AG09319 (cell line): ENCODE data around the gene ZNF57.

ENCODE experiments used
- DNase-seq: peaks from one replicate; pipeline ENCODE4 v3.0.0-alpha.2; 2010; ENCODE audit warnings: low read depth; ENCODE audit errors: extremely low read depth
- TF ChIP-seq, protein P1 (sequence below): IDR thresholded peaks from 2 replicates; pipeline ENCODE4 v1.5.1; 2011; ENCODE audit warnings: low read depth, mild to moderate bottlenecking, inconsistent platforms, low read length, moderate library complexity

ZNF57 gene

DNA sequence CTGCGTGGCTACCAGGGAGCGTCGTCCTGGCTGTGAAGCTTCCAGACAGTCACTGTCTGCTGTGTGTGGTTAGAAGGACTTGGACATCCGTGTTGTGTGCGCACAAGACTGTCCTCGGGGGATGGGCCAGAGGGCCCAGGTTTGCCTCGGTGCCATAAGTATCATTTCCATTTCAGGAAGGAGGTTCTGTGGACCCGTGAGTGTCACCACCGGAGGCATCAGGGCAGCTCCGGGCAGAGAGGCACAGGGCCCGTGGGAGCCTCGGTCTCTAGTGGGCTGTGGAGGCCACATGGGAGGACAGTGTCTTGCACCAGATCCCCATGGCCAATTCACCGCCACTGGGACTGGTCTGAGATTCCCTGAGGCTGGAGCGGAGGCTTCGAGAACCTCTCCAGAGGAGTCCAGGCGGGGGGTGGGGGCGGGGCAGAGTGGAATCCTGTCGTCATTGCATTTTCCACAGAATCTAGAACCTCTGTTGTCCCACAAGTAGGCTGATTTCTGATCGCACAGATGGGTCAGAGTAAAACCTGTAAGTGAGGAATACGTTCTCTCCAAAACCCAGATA, 6.0 kb downstream of the ZNF57 start:
- TF ChIP-seq, protein P1, sequence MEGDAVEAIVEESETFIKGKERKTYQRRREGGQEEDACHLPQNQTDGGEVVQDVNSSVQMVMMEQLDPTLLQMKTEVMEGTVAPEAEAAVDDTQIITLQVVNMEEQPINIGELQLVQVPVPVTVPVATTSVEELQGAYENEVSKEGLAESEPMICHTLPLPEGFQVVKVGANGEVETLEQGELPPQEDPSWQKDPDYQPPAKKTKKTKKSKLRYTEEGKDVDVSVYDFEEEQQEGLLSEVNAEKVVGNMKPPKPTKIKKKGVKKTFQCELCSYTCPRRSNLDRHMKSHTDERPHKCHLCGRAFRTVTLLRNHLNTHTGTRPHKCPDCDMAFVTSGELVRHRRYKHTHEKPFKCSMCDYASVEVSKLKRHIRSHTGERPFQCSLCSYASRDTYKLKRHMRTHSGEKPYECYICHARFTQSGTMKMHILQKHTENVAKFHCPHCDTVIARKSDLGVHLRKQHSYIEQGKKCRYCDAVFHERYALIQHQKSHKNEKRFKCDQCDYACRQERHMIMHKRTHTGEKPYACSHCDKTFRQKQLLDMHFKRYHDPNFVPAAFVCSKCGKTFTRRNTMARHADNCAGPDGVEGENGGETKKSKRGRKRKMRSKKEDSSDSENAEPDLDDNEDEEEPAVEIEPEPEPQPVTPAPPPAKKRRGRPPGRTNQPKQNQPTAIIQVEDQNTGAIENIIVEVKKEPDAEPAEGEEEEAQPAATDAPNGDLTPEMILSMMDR: no peak
- no peak for DNase-seq

DNA sequence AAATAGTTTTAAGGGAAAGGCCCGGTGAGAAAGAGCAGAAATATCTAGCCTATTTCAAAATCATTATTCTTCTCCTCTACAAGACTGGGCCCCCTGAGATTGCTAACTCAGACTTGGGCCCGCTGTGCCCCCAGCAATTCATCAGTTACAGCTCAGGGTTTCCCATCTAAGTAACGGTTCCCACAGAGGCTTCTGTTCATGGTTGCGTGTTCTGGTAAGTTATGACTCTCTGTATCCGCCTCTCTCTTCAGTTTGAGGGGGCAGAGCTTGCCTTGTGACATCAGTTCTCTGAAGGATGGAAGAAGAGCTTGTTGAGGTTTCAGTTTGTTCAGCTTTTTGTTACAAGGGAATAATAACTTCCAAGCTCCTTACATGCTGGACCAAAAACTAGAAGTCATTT, 11.6 kb downstream of the ZNF57 start:
- TF ChIP-seq, protein P1: no peak
- no peak for DNase-seq

DNA sequence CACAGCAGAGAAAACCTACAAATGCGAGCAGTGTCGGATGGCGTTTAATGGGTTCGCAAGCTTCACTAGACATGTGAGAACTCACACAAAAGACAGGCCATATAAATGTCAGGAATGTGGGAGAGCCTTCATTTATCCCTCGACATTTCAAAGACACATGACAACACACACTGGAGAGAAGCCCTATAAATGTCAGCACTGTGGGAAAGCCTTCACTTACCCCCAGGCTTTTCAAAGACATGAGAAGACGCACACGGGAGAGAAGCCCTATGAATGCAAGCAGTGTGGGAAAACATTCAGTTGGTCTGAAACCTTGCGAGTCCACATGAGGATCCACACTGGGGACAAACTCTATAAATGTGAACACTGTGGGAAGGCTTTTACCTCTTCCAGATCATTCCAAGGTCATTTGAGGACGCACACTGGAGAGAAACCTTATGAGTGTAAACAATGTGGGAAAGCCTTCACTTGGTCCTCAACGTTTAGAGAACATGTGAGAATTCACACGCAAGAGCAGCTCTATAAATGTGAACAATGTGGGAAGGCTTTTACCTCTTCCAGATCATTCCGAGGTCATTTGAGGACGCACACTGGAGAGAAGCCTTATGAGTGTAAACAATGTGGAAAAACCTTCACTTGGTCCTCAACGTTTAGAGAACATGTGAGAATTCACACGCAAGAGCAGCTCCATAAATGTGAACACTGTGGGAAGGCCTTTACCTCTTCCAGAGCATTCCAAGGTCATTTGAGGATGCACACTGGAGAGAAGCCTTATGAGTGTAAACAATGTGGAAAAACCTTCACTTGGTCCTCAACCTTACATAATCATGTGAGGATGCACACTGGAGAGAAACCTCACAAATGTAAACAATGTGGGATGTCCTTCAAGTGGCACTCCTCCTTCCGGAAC, 16.8 kb downstream of the ZNF57 start:
- TF ChIP-seq, protein P1: no peak
- no peak for DNase-seq

DNA sequence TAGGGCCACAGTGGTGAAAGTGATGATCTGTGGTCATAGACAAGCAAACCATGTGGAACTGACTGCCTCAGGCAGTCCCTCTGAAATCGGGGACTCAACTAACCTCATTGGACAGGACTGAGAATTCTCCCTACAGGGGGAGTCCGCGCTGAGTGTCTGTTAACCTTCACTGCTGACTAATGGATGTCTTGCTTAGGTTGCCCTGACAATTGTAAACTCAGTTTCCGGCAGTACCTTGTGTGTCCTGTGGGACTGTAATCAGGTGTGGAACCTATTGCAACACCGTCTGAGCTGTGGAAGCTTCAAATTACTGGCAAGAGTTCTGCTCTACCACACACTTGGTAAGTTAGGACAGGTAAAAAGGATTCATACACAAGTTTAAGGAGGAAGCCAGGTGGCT, 22.3 kb downstream of the ZNF57 start:
- TF ChIP-seq, protein P1: no peak
- no peak for DNase-seq

DNA sequence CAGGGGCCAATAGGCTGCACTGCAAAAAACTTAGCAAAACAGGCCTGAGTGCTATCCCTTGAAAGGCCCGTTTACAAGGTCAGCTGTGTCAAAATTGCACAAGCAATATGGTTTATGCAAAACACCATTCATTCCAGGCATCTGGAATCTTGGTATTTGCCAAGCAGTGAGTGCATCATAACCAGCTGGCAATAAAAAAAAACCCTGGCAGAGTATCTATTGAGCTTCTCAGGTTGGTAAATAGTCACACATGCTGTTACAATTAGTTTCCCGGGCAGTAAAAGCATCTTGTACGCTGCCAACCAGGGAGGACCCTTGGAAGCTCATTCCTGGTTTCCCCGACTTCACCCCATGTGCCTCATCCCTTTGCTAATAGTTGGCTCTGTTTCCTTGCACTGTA, 22.8 kb downstream of the ZNF57 start:
- TF ChIP-seq, protein P1: no peak
- peak; percentile 79 for DNase-seq

DNA sequence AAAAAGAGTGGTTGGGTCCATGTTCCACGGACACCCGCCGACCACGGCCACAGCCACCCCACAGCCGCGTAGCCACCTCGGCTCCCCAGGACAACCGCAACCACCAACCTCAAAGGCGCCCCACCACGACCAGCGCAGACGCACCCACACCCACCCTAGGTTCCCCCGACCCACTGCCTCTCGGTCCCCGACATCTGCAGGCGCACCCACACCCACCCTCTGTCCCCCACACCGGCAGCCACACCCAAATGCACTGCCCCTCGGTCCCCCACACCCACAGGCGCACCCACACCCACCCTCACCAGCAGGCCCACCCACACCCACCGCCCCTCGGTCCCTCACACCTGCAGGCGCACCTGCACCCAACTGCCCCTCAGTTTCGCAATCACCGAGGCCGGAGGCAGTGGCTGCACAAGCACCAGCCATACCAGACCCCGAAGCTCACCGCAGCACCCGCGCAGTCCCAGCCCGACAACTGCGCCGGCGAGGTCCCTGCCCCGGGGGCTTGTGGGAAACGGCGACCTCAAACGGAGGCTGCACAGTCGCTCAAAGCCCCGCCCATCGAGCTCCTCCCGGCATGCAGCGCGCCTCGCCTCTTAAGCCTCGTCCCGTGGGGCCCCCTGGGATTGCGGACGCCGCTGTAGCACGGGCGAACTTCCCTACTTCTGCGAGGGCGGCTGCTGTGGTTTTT, 25.8 kb downstream of the ZNF57 start:
- TF ChIP-seq, protein P1: no peak
- no peak for DNase-seq

DNA sequence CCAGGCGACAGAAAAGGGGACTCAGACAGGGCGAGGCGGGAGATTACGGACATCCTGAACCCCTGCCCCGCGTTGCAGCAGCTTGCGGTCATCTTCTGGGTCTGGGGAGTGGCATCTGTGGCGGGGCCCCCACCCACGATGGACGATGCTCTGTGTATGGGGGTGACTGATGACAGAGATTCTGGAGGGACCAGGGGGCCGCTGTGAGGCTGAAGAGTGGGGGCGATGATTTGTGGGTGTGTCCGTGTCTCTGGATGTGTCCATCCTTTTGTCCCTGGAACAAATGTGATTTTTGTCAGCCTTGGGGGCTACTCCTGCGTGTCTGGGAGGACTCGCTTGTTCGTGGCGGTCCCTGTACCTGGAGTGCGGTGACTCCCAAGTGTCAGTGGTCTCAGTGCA, 26.3 kb downstream of the ZNF57 start:
- TF ChIP-seq, protein P1: no peak
- no peak for DNase-seq
